Natural killer cell (primary cell): Measurements from ENCODE around the gene NXPH4. TPM values are rescaled to one million over a fixed set of nuclear protein-coding genes. Genes with fewer than 3 reads are reported as not detected.

Experiments used
- ATAC-seq, 3 donors: fragments of 150-1000 bp in 2 of 3; fragments of 200-7000 bp in 1 of 3; cut with Tn5 transposase; 1 replicate in 1 of 3; 2 replicates in 2 of 3; pipeline ENCODE4 v1.10.0; 2021; ENCODE audit warnings: mild to moderate bottlenecking in 2 of 3, moderate library complexity in 2 of 3
- DNase-seq, 2 donors: peaks; one replicate each; pipeline versions ENCODE4 v3.0.0 to v3.0.0-alpha.2; 2013 to 2021; ENCODE audit warnings: mixed read lengths in 1 of 2
- H3K27ac ChIP-seq: one replicate; pipeline ENCODE4 v1.5.1; 2013; ENCODE audit warnings: mild to moderate bottlenecking, low read length
- H3K27me3 ChIP-seq: one replicate; pipeline ENCODE4 v1.6.1; 2013; ENCODE audit warnings: low read length; ENCODE audit not compliant: control insufficient read depth, insufficient read depth
- H3K36me3 ChIP-seq: one replicate; pipeline ENCODE4 v1.6.1; 2013; ENCODE audit warnings: low read length; ENCODE audit not compliant: control insufficient read depth, insufficient read depth
- H3K4me1 ChIP-seq: one replicate; pipeline ENCODE4 v1.6.1; 2013; ENCODE audit warnings: low read length; ENCODE audit not compliant: control insufficient read depth, insufficient read depth
- H3K4me3 ChIP-seq: one replicate; pipeline ENCODE4 v1.5.1; 2013; ENCODE audit warnings: low read length
- H3K9me3 ChIP-seq: one replicate; pipeline ENCODE4 v1.6.1; 2013; ENCODE audit warnings: low read length; ENCODE audit not compliant: control insufficient read depth, insufficient read depth
- H3K27ac Mint-ChIP-seq, 2 donors: one replicate each; pipeline ENCODE4 v1.8.0; 2022; ENCODE audit warnings: mild to moderate bottlenecking in 2 of 2, mixed read lengths in 2 of 2, moderate library complexity in 1 of 2
- H3K27me3 Mint-ChIP-seq, 2 donors: one replicate each; pipeline ENCODE4 v1.8.0; 2022; ENCODE audit warnings: low read depth in 2 of 2, mixed read lengths in 2 of 2
- H3K36me3 Mint-ChIP-seq: one replicate; pipeline ENCODE4 v1.8.0; 2022; ENCODE audit warnings: mixed read lengths
- H3K4me1 Mint-ChIP-seq, 2 donors: one replicate each; pipeline ENCODE4 v1.8.0; 2022; ENCODE audit warnings: mixed read lengths in 2 of 2
- H3K4me3 Mint-ChIP-seq: one replicate; pipeline ENCODE4 v1.8.0; 2022; ENCODE audit warnings: mild to moderate bottlenecking, moderate library complexity, mixed read lengths
- H3K9me3 Mint-ChIP-seq, 2 donors: one replicate each; pipeline ENCODE4 v1.8.0; 2022; ENCODE audit warnings: mixed read lengths in 2 of 2
- CTCF ChIP-seq: fragments of 200-600 bp; IDR thresholded peaks from one replicate; pipeline ENCODE4 v1.8.0; 2022; ENCODE audit warnings: antibody characterized with exemption
- WGBS: methylation state at CpG from one replicate; pipeline ENCODE4 v1.1.7; 2013; ENCODE audit warnings: missing lambda C conversion rate; ENCODE audit not compliant: insufficient coverage; 5-methylcytosine and 5-hydroxymethylcytosine counted together
- intact Hi-C: fragments of 100-400 bp; cut with micrococcal nuclease; formaldehyde crosslinking; loops from one replicate; pipeline ENCODE4 v1.14.2; 2022
- total RNA-seq, 4 donors: library from RNA; stranded (reverse); fragments of 120-200 nt in 1 of 4; gene quantifications; one replicate each; pipeline versions ENCODE4 v1.2.3 to v1.2.4, GENCODE V29; 2013 to 2022

The NXPH4 gene
- total RNA-seq, 3 donors from 2014 or later (not counting 1 experiment from before 2014, with no cell fraction given), result 0.82 TPM; not detected in 2

- WGBS, result 92% methylated on average over 22 of the region's 23 CpGs
- DNase-seq (no peak), ATAC-seq (no peak)
- no peak for TF ChIP-seq CTCF
- H3K4me1 Mint-ChIP-seq, result peaks cover 0 to 5% of the 10 kb centered on the region in 2 donors
- no peak overlapping the region for H3K27ac Mint-ChIP-seq
- no peak overlapping the region for H3K4me3 Mint-ChIP-seq
- Histone ChIP-seq H3K4me1 (no peaks in the 10 kb centered on the region), H3K27ac (no peak overlapping the region), H3K9me3 (no peaks in the 10 kb centered on the region), H3K4me3 (no peak overlapping the region), H3K27me3 (no peaks in the 10 kb centered on the region), H3K36me3 (no peaks in the 10 kb centered on the region)
- H3K36me3 Mint-ChIP-seq, result no peaks in the 10 kb centered on the region
- intact Hi-C loops, result no loop called here
- H3K9me3 Mint-ChIP-seq, result no peaks in the 10 kb centered on the region
- H3K27me3 Mint-ChIP-seq, result no peaks in the 10 kb centered on the region
Observed at GRCh38 chr12:57169046-57169795, 47.4 kb upstream of the NXPH4 start.

- Mint-ChIP-seq H3K9me3 (no peaks in the 10 kb centered on the region), H3K27ac (no peak overlapping the region), H3K36me3 (no peaks in the 10 kb centered on the region), H3K4me1 (peaks cover 0 to 5% of the 10 kb centered on the region in 2 donors), H3K27me3 (no peaks in the 10 kb centered on the region), H3K4me3 (no peak overlapping the region)
- Histone ChIP-seq H3K27ac (no peak overlapping the region), H3K9me3 (no peaks in the 10 kb centered on the region), H3K4me3 (no peak overlapping the region), H3K4me1 (no peaks in the 10 kb centered on the region), H3K27me3 (no peaks in the 10 kb centered on the region), H3K36me3 (no peaks in the 10 kb centered on the region)
- DNase-seq, result no peak
- ATAC-seq, result no peak
- intact Hi-C loops, result no loop called here
- 91% methylated on average over 7 of the region's 7 CpGs for WGBS
- no peak for TF ChIP-seq CTCF
Observed at GRCh38 chr12:57169969-57170368, 46.6 kb upstream of the NXPH4 start.

- H3K27ac ChIP-seq, result no peak overlapping the region
- no peak for ATAC-seq
- H3K36me3 ChIP-seq, result no peaks in the 10 kb centered on the region
- H3K9me3 ChIP-seq, result no peaks in the 10 kb centered on the region
- no peaks in the 10 kb centered on the region for H3K27me3 Mint-ChIP-seq
- H3K36me3 Mint-ChIP-seq, result no peaks in the 10 kb centered on the region
- no peaks in the 10 kb centered on the region for H3K4me1 ChIP-seq
- peaks cover 0 to 5% of the 10 kb centered on the region in 2 donors for H3K4me1 Mint-ChIP-seq
- intact Hi-C loops, result no loop called here
- H3K4me3 ChIP-seq, result no peak overlapping the region
- H3K9me3 Mint-ChIP-seq, result no peaks in the 10 kb centered on the region
- WGBS, result 55% methylated on average over 1 of the region's 1 CpG
- no peak overlapping the region for H3K27ac Mint-ChIP-seq
- no peaks in the 10 kb centered on the region for H3K27me3 ChIP-seq
- DNase-seq, result no peak
- no peak for TF ChIP-seq CTCF
- H3K4me3 Mint-ChIP-seq, result no peak overlapping the region
Observed at GRCh38 chr12:57170408-57170807, 46.2 kb upstream of the NXPH4 start.

- Mint-ChIP-seq H3K4me3 (no peak overlapping the region), H3K27me3 (no peaks in the 10 kb centered on the region), H3K27ac (no peak overlapping the region), H3K9me3 (no peaks in the 10 kb centered on the region), H3K36me3 (no peaks in the 10 kb centered on the region), H3K4me1 (peaks cover 0 to 5% of the 10 kb centered on the region in 2 donors)
- Histone ChIP-seq H3K27ac (no peak overlapping the region), H3K9me3 (no peaks in the 10 kb centered on the region), H3K36me3 (no peaks in the 10 kb centered on the region), H3K4me1 (no peaks in the 10 kb centered on the region), H3K4me3 (no peak overlapping the region), H3K27me3 (no peaks in the 10 kb centered on the region)
- DNase-seq (no peak), ATAC-seq (no peak)
- TF ChIP-seq CTCF, result no peak
- WGBS, result 79% methylated on average over 4 of the region's 4 CpGs
- intact Hi-C loops, result no loop called here
Observed at GRCh38 chr12:57170927-57171326, 45.7 kb upstream of the NXPH4 start.
